ENCODE results near the gene PBLD.

DNA sequence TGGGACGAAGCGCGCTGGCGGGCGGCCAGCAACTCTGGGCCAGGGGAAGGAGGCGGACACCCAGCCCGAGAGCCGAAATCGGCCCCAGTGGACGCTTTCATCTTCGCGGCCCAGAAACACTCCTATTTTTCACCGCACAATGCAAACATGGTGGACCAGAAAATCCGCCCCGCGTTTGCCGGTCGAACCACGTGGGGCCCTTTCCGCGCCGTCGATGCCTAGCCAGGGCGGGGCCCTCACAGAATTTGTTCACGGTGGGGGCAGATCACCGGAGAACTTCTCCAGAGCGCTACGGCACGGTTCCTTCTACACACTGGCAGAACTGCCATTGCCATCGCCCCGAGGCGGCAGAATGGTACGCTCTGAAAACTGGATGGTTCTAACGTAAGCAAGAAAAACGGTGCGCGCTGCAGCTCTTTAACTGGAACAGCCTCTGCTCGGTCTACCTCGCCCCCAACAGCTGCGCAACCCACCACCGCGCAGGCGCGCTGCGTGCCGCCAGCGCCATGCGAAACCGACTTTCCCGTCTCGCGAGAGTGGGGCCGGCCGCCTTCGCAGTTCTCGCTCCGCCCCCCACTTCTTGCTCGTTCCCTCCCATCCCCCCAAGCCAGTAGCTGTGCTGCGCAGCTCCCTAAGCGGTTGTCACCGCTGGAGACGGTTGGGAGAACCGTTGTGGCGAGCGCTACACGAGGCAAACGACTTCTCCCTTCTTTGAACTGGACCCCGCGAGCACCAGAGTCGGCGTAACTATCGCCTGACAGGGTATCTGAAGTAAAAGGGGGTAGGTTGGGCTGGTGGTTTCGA, 1.1 kb downstream of the PBLD start, which contains the start of gene HNRNPH3:
- TF ChIP-seq CREB1 (CRISPR knock-in tag; IDR thresholded peaks at IDR 0.05) (no peak), ZNF138 (CRISPR knock-in tag; conservative IDR thresholded peaks at IDR 0.05) (no peak), ETV6 (CRISPR knock-in tag; IDR thresholded peaks at IDR 0.05) (peak; percentile 95)

Data from WTC11 (cell line).